GM08714 (cell line): ENCODE results near the gene CACNG4.

ENCODE experiments used
- H3K4me3 ChIP-seq: fragments of 200-500 bp; sonication (Bioruptor generic); 2 replicates; pipeline ENCODE4 v1.5.1; 2014; ENCODE audit warnings: mild to moderate bottlenecking, low read length, inconsistent platforms
- ZNF274 ChIP-seq: IDR thresholded peaks from 2 replicates; pipeline ENCODE4 v1.6.1; 2012; ENCODE audit warnings: mild to moderate bottlenecking, low read depth, low read length

The CACNG4 gene

GRCh38 chr17:67018471-67019434, 54.2 kb downstream of the CACNG4 start:
- H3K4me3 ChIP-seq, result no peak overlapping the region
- no peak for TF ChIP-seq ZNF274

GRCh38 chr17:67019809-67020208, 55.3 kb downstream of the CACNG4 start:
- no peak overlapping the region for H3K4me3 ChIP-seq
- no peak for TF ChIP-seq ZNF274

- no peak for TF ChIP-seq ZNF274
- no peak overlapping the region for H3K4me3 ChIP-seq
These were observed 55.8 kb downstream of the CACNG4 start for GRCh38 chr17:67020293-67020766.

- TF ChIP-seq ZNF274, result no peak
- no peak overlapping the region for H3K4me3 ChIP-seq
These were observed 56.7 kb downstream of the CACNG4 start for GRCh38 chr17:67021196-67021595.

GRCh38 chr17:67021743-67022450, 57.4 kb downstream of the CACNG4 start:
- TF ChIP-seq ZNF274, result no peak
- no peak overlapping the region for H3K4me3 ChIP-seq

- TF ChIP-seq ZNF274, result no peak
- H3K4me3 ChIP-seq, result no peak overlapping the region
These were observed 57.9 kb downstream of the CACNG4 start for GRCh38 chr17:67022451-67022810.

- no peak overlapping the region for H3K4me3 ChIP-seq
- no peak for TF ChIP-seq ZNF274
These were observed 60.2 kb downstream of the CACNG4 start for GRCh38 chr17:67024736-67025135.

- no peak for TF ChIP-seq ZNF274
- no peak overlapping the region for H3K4me3 ChIP-seq
These were observed 60.8 kb downstream of the CACNG4 start for GRCh38 chr17:67025216-67025792.

GRCh38 chr17:67026341-67026740, 61.8 kb downstream of the CACNG4 start:
- H3K4me3 ChIP-seq, result no peak overlapping the region
- TF ChIP-seq ZNF274, result no peak

- no peak for TF ChIP-seq ZNF274
- no peak overlapping the region for H3K4me3 ChIP-seq
These were observed 62.6 kb downstream of the CACNG4 start for GRCh38 chr17:67027031-67027628.

- no peak for TF ChIP-seq ZNF274
- H3K4me3 ChIP-seq, result no peak overlapping the region
These were observed 66.1 kb downstream of the CACNG4 start for GRCh38 chr17:67030641-67031040.

- H3K4me3 ChIP-seq, result no peak overlapping the region
- no peak for TF ChIP-seq ZNF274
These were observed 67.9 kb downstream of the CACNG4 start for GRCh38 chr17:67032382-67032781.

- H3K4me3 ChIP-seq, result no peak overlapping the region
- TF ChIP-seq ZNF274, result no peak
These were observed 68.5 kb downstream of the CACNG4 start for GRCh38 chr17:67032985-67033384.

- no peak for TF ChIP-seq ZNF274
These were observed 69.1 kb downstream of the CACNG4 start for GRCh38 chr17:67033613-67034012.

More at GRCh38 chr17:67033613-67034012, 69.1 kb downstream of the CACNG4 start:
- no peak overlapping the region for H3K4me3 ChIP-seq
